CD4-positive, alpha-beta T cell treated with Interleukin-15 for 1 hour (primary cell): ENCODE measurements around the gene AKAP13.

Source experiments
- DNase-seq: peaks from one replicate; pipeline ENCODE4 v3.0.0-alpha.2; 2020

Gene AKAP13

GRCh38 chr15:85504749-85505676 is 124.6 kb downstream of the AKAP13 start:
- no peak for DNase-seq

- DNase-seq = no peak
These were observed 126.7 kb downstream of the AKAP13 start for GRCh38 chr15:85507114-85507513.

- no peak for DNase-seq
These were observed 129.6 kb downstream of the AKAP13 start for GRCh38 chr15:85509973-85510372.

- DNase-seq = no peak
These were observed 134.0 kb downstream of the AKAP13 start for GRCh38 chr15:85514413-85514812.

- no peak for DNase-seq
These were observed 134.8 kb downstream of the AKAP13 start for GRCh38 chr15:85515212-85515611.

- no peak for DNase-seq
These were observed 136.7 kb downstream of the AKAP13 start for GRCh38 chr15:85517086-85517485.

- DNase-seq = no peak
These were observed 138.8 kb downstream of the AKAP13 start for GRCh38 chr15:85518979-85519761.

GRCh38 chr15:85520650-85521049 is 140.2 kb downstream of the AKAP13 start:
- DNase-seq = no peak

GRCh38 chr15:85523530-85523929 is 143.1 kb downstream of the AKAP13 start:
- DNase-seq = no peak

- DNase-seq = no peak
These were observed 145.4 kb downstream of the AKAP13 start for GRCh38 chr15:85525755-85526154.

- no peak for DNase-seq
These were observed 147.5 kb downstream of the AKAP13 start for GRCh38 chr15:85527895-85528294.

- no peak for DNase-seq
These were observed 149.7 kb downstream of the AKAP13 start for GRCh38 chr15:85530079-85530478.

GRCh38 chr15:85531083-85531482 is 150.7 kb downstream of the AKAP13 start:
- DNase-seq = no peak

GRCh38 chr15:85532689-85533088 is 152.3 kb downstream of the AKAP13 start:
- DNase-seq = no peak

- no peak for DNase-seq
These were observed 153.6 kb downstream of the AKAP13 start for GRCh38 chr15:85534031-85534430.

- peak; percentile 49 for DNase-seq
These were observed 155.3 kb downstream of the AKAP13 start for GRCh38 chr15:85535533-85536330.

GRCh38 chr15:85536341-85536740 is 155.9 kb downstream of the AKAP13 start:
- no peak for DNase-seq

GRCh38 chr15:85539491-85539890 is 159.1 kb downstream of the AKAP13 start:
- no peak for DNase-seq

GRCh38 chr15:85540085-85540797 is 159.8 kb downstream of the AKAP13 start:
- no peak for DNase-seq

- DNase-seq = no peak
These were observed 161.3 kb downstream of the AKAP13 start for GRCh38 chr15:85541744-85542143.

GRCh38 chr15:85542488-85542887 is 162.1 kb downstream of the AKAP13 start:
- no peak for DNase-seq

- no peak for DNase-seq
These were observed 162.5 kb downstream of the AKAP13 start for GRCh38 chr15:85542895-85543331.
